Measurements from ENCODE around the gene NRP2.

DNA sequence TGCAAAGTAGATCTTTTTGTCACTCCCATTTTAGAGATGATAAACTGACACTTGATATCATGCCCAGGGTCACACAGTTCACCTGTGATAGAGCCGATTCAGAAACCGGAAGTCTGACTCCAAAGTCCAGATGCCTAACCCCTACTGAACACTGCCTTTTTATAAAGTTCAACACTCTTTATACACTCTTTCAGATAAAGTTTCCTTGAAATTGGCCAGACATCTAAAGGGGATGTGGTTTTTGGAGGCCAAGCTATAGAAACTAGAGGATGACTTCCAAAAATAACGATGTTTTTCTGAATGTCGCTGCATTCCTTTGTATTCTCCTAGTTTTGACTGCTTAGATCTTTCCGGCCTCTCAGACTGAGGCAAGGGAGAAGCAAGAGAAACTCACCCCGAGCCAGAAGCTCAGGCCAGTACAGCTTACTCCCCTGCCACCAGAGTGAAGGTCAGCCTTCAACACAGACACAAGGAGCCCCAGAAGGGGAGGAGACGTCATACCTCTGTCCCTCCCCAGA, 61.8 kb downstream of the NRP2 start:
- TF ChIP-seq RARB (CRISPR knock-in tag; IDR thresholded peaks at IDR 0.05) = no peak
- TF ChIP-seq ZFP3 (CRISPR knock-in tag; IDR thresholded peaks at IDR 0.05) = no peak
- no peak for TF ChIP-seq PPARA (CRISPR knock-in tag; IDR thresholded peaks at IDR 0.05; ENCODE audit: borderline replicate concordance)
- TF ChIP-seq, protein P1, sequence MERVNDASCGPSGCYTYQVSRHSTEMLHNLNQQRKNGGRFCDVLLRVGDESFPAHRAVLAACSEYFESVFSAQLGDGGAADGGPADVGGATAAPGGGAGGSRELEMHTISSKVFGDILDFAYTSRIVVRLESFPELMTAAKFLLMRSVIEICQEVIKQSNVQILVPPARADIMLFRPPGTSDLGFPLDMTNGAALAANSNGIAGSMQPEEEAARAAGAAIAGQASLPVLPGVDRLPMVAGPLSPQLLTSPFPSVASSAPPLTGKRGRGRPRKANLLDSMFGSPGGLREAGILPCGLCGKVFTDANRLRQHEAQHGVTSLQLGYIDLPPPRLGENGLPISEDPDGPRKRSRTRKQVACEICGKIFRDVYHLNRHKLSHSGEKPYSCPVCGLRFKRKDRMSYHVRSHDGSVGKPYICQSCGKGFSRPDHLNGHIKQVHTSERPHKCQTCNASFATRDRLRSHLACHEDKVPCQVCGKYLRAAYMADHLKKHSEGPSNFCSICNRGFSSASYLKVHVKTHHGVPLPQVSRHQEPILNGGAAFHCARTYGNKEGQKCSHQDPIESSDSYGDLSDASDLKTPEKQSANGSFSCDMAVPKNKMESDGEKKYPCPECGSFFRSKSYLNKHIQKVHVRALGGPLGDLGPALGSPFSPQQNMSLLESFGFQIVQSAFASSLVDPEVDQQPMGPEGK (CRISPR knock-in tag; IDR thresholded peaks at IDR 0.05; ENCODE audit: borderline replicate concordance) = no peak
- no peak for TF ChIP-seq GLIS3 (CRISPR knock-in tag; IDR thresholded peaks at IDR 0.05)
- no peak for TF ChIP-seq TOX (CRISPR knock-in tag; IDR thresholded peaks at IDR 0.05; ENCODE audit: borderline replicate concordance)
- no peak for TF ChIP-seq ESRRG (CRISPR knock-in tag; IDR thresholded peaks at IDR 0.05)
- TF ChIP-seq, protein P2, sequence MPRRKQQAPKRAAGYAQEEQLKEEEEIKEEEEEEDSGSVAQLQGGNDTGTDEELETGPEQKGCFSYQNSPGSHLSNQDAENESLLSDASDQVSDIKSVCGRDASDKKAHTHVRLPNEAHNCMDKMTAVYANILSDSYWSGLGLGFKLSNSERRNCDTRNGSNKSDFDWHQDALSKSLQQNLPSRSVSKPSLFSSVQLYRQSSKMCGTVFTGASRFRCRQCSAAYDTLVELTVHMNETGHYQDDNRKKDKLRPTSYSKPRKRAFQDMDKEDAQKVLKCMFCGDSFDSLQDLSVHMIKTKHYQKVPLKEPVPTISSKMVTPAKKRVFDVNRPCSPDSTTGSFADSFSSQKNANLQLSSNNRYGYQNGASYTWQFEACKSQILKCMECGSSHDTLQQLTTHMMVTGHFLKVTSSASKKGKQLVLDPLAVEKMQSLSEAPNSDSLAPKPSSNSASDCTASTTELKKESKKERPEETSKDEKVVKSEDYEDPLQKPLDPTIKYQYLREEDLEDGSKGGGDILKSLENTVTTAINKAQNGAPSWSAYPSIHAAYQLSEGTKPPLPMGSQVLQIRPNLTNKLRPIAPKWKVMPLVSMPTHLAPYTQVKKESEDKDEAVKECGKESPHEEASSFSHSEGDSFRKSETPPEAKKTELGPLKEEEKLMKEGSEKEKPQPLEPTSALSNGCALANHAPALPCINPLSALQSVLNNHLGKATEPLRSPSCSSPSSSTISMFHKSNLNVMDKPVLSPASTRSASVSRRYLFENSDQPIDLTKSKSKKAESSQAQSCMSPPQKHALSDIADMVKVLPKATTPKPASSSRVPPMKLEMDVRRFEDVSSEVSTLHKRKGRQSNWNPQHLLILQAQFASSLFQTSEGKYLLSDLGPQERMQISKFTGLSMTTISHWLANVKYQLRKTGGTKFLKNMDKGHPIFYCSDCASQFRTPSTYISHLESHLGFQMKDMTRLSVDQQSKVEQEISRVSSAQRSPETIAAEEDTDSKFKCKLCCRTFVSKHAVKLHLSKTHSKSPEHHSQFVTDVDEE (CRISPR knock-in tag; IDR thresholded peaks at IDR 0.05) = no peak
- TF ChIP-seq, protein P3, sequence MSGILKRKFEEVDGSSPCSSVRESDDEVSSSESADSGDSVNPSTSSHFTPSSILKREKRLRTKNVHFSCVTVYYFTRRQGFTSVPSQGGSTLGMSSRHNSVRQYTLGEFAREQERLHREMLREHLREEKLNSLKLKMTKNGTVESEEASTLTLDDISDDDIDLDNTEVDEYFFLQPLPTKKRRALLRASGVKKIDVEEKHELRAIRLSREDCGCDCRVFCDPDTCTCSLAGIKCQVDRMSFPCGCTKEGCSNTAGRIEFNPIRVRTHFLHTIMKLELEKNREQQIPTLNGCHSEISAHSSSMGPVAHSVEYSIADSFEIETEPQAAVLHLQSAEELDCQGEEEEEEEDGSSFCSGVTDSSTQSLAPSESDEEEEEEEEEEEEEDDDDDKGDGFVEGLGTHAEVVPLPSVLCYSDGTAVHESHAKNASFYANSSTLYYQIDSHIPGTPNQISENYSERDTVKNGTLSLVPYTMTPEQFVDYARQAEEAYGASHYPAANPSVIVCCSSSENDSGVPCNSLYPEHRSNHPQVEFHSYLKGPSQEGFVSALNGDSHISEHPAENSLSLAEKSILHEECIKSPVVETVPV (CRISPR knock-in tag; IDR thresholded peaks at IDR 0.05) = no peak
- TF ChIP-seq, protein P4, sequence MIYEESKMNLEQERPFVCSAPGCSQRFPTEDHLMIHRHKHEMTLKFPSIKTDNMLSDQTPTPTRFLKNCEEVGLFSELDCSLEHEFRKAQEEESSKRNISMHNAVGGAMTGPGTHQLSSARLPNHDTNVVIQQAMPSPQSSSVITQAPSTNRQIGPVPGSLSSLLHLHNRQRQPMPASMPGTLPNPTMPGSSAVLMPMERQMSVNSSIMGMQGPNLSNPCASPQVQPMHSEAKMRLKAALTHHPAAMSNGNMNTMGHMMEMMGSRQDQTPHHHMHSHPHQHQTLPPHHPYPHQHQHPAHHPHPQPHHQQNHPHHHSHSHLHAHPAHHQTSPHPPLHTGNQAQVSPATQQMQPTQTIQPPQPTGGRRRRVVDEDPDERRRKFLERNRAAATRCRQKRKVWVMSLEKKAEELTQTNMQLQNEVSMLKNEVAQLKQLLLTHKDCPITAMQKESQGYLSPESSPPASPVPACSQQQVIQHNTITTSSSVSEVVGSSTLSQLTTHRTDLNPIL (CRISPR knock-in tag; IDR thresholded peaks at IDR 0.05; ENCODE audit: low read depth) = no peak
- no peak for TF ChIP-seq ZC3H10 (CRISPR knock-in tag; IDR thresholded peaks at IDR 0.05)
- TF ChIP-seq TCF4 (CRISPR knock-in tag; IDR thresholded peaks at IDR 0.05; ENCODE audit: borderline replicate concordance) = no peak
- no peak for TF ChIP-seq ZFP30 (CRISPR knock-in tag; IDR thresholded peaks at IDR 0.05)
- TF ChIP-seq ISL1 (CRISPR knock-in tag; IDR thresholded peaks at IDR 0.05) = no peak
